ENCODE measurements around the gene EIF3B. TPM values are rescaled to one million over a fixed set of nuclear protein-coding genes. Genes with fewer than 3 reads are reported as not detected.

EIF3B gene
- total RNA-seq, 1 experiment from 2014 or later, result 290 TPM

DNA sequence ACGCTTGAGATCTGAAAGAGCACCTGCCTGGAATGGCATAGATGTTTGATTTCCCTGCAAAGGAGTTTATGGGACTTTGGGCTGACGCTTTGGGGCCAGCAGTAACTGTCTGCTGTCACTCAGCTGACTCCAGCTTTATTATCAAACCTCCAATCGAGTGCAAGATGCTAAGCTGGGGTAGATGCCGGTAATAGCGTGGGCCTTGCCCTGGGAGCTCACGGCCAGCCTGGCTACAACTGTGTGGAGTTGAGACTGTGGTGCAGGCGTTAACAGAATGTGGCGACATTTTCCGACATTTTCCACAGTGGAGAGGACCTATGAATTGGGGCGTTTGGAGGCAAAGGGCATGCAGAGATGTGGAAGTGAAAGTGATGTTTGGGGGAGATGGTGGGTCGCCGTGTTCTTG is 50.1 kb downstream of the EIF3B start:
- H3K4me3 Mint-ChIP-seq (ENCODE audit: unreplicated experiment), result peak overlapping the region; percentile 77
- intact Hi-C loops (cut with micrococcal nuclease), result no loop called here
- CTCF ChIA-PET, result interaction anchor here (0.6 kb wide), 1 partner anchor 12 kb away, joined by 6 read pairs; no protein-coding TSS in a partner anchor
- peaks cover 34% of the 10 kb centered on the region for H3K4me1 Mint-ChIP-seq (ENCODE audit: insufficient read depth, unreplicated experiment)
- H3K36me3 Mint-ChIP-seq (ENCODE audit: insufficient read depth, unreplicated experiment), result peaks cover 5% of the 10 kb centered on the region
- no peak overlapping the region for H3K27ac Mint-ChIP-seq (ENCODE audit: low read depth, unreplicated experiment)
- BruUV-seq (replicated peaks), result no TSS peak
- TF ChIP-seq, protein P1, sequence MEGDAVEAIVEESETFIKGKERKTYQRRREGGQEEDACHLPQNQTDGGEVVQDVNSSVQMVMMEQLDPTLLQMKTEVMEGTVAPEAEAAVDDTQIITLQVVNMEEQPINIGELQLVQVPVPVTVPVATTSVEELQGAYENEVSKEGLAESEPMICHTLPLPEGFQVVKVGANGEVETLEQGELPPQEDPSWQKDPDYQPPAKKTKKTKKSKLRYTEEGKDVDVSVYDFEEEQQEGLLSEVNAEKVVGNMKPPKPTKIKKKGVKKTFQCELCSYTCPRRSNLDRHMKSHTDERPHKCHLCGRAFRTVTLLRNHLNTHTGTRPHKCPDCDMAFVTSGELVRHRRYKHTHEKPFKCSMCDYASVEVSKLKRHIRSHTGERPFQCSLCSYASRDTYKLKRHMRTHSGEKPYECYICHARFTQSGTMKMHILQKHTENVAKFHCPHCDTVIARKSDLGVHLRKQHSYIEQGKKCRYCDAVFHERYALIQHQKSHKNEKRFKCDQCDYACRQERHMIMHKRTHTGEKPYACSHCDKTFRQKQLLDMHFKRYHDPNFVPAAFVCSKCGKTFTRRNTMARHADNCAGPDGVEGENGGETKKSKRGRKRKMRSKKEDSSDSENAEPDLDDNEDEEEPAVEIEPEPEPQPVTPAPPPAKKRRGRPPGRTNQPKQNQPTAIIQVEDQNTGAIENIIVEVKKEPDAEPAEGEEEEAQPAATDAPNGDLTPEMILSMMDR (IDR thresholded peaks at IDR 0.05; ENCODE audit: unreplicated experiment), result no peak
- H3K9me3 Mint-ChIP-seq (ENCODE audit: unreplicated experiment), result no peaks in the 10 kb centered on the region
- POLR2A ChIA-PET, result interaction anchor here (1.0 kb wide), 1 partner anchor 49 kb away, joined by 3 read pairs; no protein-coding TSS in a partner anchor
- H3K27me3 Mint-ChIP-seq (ENCODE audit: insufficient read depth, unreplicated experiment), result no peaks in the 10 kb centered on the region
- DNase-seq (ENCODE audit: unreplicated experiment), result no peak

DNA sequence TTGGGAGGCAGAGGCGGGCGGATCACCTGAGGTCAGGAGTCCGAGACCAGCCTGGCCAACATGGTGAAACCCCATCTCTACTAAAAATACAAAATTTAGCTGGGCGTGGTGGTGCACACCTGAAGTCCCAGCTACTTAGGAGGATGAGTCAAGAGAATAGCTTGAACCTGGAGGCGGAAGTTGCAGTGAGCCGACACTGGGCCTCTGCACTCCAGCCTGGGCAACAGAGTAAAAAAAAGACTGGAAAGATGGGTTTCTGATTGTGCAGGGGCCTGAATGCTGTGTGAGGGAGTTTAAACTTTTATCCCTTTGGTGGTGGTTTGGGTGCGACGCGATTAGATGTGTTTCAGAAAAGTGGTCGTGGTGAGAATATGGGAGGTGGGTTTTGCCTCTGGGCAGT is 50.6 kb downstream of the EIF3B start:
- Mint-ChIP-seq H3K27ac (ENCODE audit: low read depth, unreplicated experiment) (no peak overlapping the region), H3K9me3 (ENCODE audit: unreplicated experiment) (no peaks in the 10 kb centered on the region), H3K27me3 (ENCODE audit: insufficient read depth, unreplicated experiment) (no peaks in the 10 kb centered on the region), H3K4me1 (ENCODE audit: insufficient read depth, unreplicated experiment) (peaks cover 30% of the 10 kb centered on the region), H3K4me3 (ENCODE audit: unreplicated experiment) (peak overlapping the region; percentile 77), H3K36me3 (ENCODE audit: insufficient read depth, unreplicated experiment) (peaks cover 5% of the 10 kb centered on the region)
- ChIA-PET CTCF (interaction anchor here (0.6 kb wide), 1 partner anchor 12 kb away, joined by 6 read pairs; no protein-coding TSS in a partner anchor), POLR2A (no interaction called here)
- no TSS peak for BruUV-seq (replicated peaks)
- no peak for DNase-seq (ENCODE audit: unreplicated experiment)
- intact Hi-C loops (cut with micrococcal nuclease), result no loop called here
- TF ChIP-seq, protein P1 (IDR thresholded peaks at IDR 0.05; ENCODE audit: unreplicated experiment), result no peak

DNA sequence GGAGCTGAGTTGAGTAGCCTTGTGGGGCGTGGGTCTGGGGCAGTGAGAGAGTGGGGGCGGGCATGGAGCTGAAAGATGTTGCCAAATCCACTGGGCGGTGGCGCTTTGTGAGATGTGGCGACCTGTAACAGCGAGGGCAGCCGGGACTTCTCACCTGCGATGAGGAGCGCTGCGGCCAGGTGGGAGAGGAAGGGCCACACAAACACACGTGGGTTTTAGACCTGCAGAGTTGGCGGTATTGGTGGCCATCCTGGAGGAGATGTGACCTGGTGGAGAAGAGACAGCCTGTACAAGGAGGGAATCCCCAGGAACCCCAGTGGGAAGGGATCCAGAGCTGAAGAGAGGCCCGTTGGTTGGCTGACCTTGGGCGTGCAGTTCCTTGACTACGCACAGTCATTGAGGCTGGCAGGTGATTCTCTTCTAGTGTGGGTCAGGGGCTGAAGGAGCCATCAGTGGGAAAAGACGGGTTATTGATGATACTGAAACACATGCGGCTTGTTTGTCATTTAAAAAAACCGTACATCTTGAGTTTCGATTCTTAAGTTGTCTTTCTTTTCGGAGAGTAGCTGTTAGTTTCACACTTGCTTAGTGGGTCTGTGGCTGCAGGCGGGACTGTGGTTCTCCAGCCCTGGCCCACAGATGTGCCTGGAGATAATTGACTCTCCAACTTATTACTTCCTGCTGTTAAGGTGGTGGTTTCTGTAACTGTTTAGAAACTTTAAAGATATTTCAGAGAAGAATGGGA is 51.1 kb downstream of the EIF3B start:
- Mint-ChIP-seq H3K36me3 (ENCODE audit: insufficient read depth, unreplicated experiment) (peaks cover 5% of the 10 kb centered on the region), H3K9me3 (ENCODE audit: unreplicated experiment) (no peaks in the 10 kb centered on the region), H3K4me1 (ENCODE audit: insufficient read depth, unreplicated experiment) (peaks cover 28% of the 10 kb centered on the region), H3K27ac (ENCODE audit: low read depth, unreplicated experiment) (no peak overlapping the region), H3K27me3 (ENCODE audit: insufficient read depth, unreplicated experiment) (no peaks in the 10 kb centered on the region), H3K4me3 (ENCODE audit: unreplicated experiment) (peak overlapping the region; percentile 32)
- DNase-seq (ENCODE audit: unreplicated experiment), result no peak
- TF ChIP-seq, protein P1 (IDR thresholded peaks at IDR 0.05; ENCODE audit: unreplicated experiment), result no peak
- intact Hi-C loops (cut with micrococcal nuclease), result no loop called here
- ChIA-PET CTCF (interaction anchor here (0.6 kb wide), 2 partner anchors 11 to 64 kb away, joined by 3 to 6 read pairs; no protein-coding TSS in a partner anchor), POLR2A (no interaction called here)
- no TSS peak for BruUV-seq (replicated peaks)

DNA sequence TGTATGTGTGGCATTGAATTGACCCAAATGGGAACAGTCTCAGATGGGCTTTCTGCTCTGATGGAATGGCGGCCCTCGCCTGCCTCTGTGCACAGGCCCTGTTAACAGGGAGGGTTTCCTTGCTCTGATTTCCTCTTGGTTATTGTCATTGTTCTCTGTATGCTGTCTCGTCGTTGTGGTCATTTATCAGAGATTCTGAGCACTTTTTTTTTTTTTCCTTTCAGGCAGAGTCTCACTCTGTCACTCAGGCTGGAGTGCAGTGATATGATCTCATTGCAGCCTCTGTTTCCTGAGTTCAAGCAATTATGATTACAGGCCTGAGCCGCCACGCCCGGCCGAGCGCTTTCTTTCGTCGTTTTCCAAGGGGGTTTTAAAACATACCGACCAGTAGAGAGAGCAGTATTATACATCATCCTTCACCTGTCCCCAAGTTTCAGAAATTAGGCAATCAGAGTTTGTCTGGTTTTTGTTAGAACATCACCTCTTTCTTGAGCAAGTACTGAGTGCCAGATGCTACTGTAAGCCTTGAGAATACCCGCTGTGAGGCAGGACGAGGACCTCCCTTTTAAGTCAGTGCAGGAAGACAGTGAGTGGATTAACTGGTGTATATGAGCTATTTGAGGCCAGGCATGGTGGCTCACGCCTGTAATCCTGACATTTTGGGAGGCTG is 55.3 kb downstream of the EIF3B start:
- peaks cover 7% of the 10 kb centered on the region for H3K36me3 Mint-ChIP-seq (ENCODE audit: insufficient read depth, unreplicated experiment)
- no peak overlapping the region for H3K27ac Mint-ChIP-seq (ENCODE audit: low read depth, unreplicated experiment)
- H3K4me1 Mint-ChIP-seq (ENCODE audit: insufficient read depth, unreplicated experiment), result peaks cover 29% of the 10 kb centered on the region
- H3K4me3 Mint-ChIP-seq (ENCODE audit: unreplicated experiment), result no peak overlapping the region
- H3K27me3 Mint-ChIP-seq (ENCODE audit: insufficient read depth, unreplicated experiment), result no peaks in the 10 kb centered on the region
- POLR2A ChIA-PET, result no interaction called here
- CTCF ChIA-PET, result no interaction called here
- TF ChIP-seq, protein P1 (IDR thresholded peaks at IDR 0.05; ENCODE audit: unreplicated experiment), result no peak
- DNase-seq (ENCODE audit: unreplicated experiment), result no peak
- no peaks in the 10 kb centered on the region for H3K9me3 Mint-ChIP-seq (ENCODE audit: unreplicated experiment)
- BruUV-seq (replicated peaks), result no TSS peak
- intact Hi-C loops (cut with micrococcal nuclease), result no loop called here

All from MCF 10A (cell line).